Liver (tissue), 9 donors: ENCODE data around the gene PLPPR2. TPM values are rescaled to one million over a fixed set of nuclear protein-coding genes. Genes with fewer than 3 reads are reported as not detected.

Experiments used
- DNase-seq: peaks from one replicate; pipeline ENCODE4 v3.0.0-alpha.2; 2017; ENCODE audit warnings: low spot score
- H3K27ac ChIP-seq, 2 donors: one replicate each; pipeline ENCODE4 v1.7.0; 2013; ENCODE audit warnings: inconsistent platforms in 2 of 2, low read length in 2 of 2, control low read depth in 1 of 2, low read depth in 1 of 2, mild to moderate bottlenecking in 1 of 2
- H3K27me3 ChIP-seq, 4 donors: one replicate each; pipeline versions ENCODE4 v1.6.1 to v1.7.0; 2013; ENCODE audit warnings: low read length in 3 of 4, inconsistent platforms in 1 of 4, mild to moderate bottlenecking in 1 of 4, moderate library complexity in 1 of 4; ENCODE audit not compliant: control insufficient read depth in 4 of 4, insufficient read depth in 4 of 4
- H3K36me3 ChIP-seq, 4 donors: one replicate each; pipeline versions ENCODE4 v1.6.1 to v1.7.0; 2013; ENCODE audit warnings: low read length in 3 of 4, mild to moderate bottlenecking in 3 of 4, low read depth in 1 of 4, moderate library complexity in 1 of 4; ENCODE audit not compliant: control insufficient read depth in 4 of 4, insufficient read depth in 3 of 4
- H3K4me1 ChIP-seq, 4 donors: one replicate each; pipeline versions ENCODE4 v1.6.1 to v1.7.0; 2013; ENCODE audit warnings: low read length in 3 of 4, mild to moderate bottlenecking in 3 of 4, moderate library complexity in 1 of 4; ENCODE audit not compliant: control insufficient read depth in 4 of 4, insufficient read depth in 4 of 4
- H3K4me3 ChIP-seq, 3 donors: one replicate each; pipeline versions ENCODE4 v1.6.1 to v1.7.0; 2013; ENCODE audit warnings: low read length in 3 of 3, control low read depth in 1 of 3, low read depth in 1 of 3, mild to moderate bottlenecking in 1 of 3
- H3K9ac ChIP-seq, 2 donors: one replicate each; pipeline ENCODE4 v1.7.0; 2013; ENCODE audit warnings: low read length in 2 of 2, mild to moderate bottlenecking in 2 of 2, moderate library complexity in 2 of 2, control low read depth in 1 of 2, low read depth in 1 of 2
- H3K9me3 ChIP-seq, 4 donors: one replicate each; pipeline versions ENCODE4 v1.6.1 to v1.7.0; 2013; ENCODE audit warnings: low read length in 3 of 4; ENCODE audit not compliant: control insufficient read depth in 4 of 4
- FOXA1 ChIP-seq: IDR thresholded peaks from 2 replicates; pipeline ENCODE4 v1.6.1; 2016; ENCODE audit warnings: antibody characterized with exemption
- FOXA2 ChIP-seq: IDR thresholded peaks from 2 replicates; pipeline ENCODE4 v1.6.1; 2016; ENCODE audit warnings: antibody characterized with exemption
- NR2F2 ChIP-seq: IDR thresholded peaks from 2 replicates; pipeline ENCODE4 v1.6.1; 2016; ENCODE audit warnings: antibody characterized with exemption
- RAD21 ChIP-seq, 2 donors: IDR thresholded peaks; 2 replicates each; pipeline ENCODE4 v1.6.1; 2016; ENCODE audit warnings: antibody characterized with exemption in 2 of 2, mild to moderate bottlenecking in 2 of 2
- RXRA ChIP-seq, 2 donors: IDR thresholded peaks; 2 replicates each; pipeline ENCODE4 v1.6.1; 2017 to 2018; ENCODE audit warnings: antibody characterized with exemption in 2 of 2, mild to moderate bottlenecking in 1 of 2
- SP1 ChIP-seq: IDR thresholded peaks from 2 replicates; pipeline ENCODE4 v1.6.1; 2018; ENCODE audit warnings: antibody characterized with exemption, mild to moderate bottlenecking
- TAF1 ChIP-seq: conservative IDR thresholded peaks from 2 replicates; pipeline ENCODE4 v1.6.1; 2016; ENCODE audit warnings: antibody characterized with exemption, mild to moderate bottlenecking
- YY1 ChIP-seq: IDR thresholded peaks from 2 replicates; pipeline ENCODE4 v1.6.1; 2016; ENCODE audit warnings: antibody characterized with exemption, mild to moderate bottlenecking
- WGBS: extraction: QIAGEN DNeasy Blood & Tissue Kit; methylation state at CpG from one replicate; pipeline ENCODE4 v1.1.7; 2013; 5-methylcytosine and 5-hydroxymethylcytosine counted together
- polyA plus RNA-seq, 2 donors: library from polyadenylated mRNA; stranded (reverse) in 1 of 2; unstranded in 1 of 2; fragments of 200-250 nt in 1 of 2; fragments of >200 nt in 1 of 2; fragmentation: Nextera tagmentation in 1 of 2; extraction: Ambion mirVana in 1 of 2; gene quantifications; one replicate each; pipeline versions ENCODE4 v1.2.1 to v1.2.3, GENCODE V29; 2013 to 2015
- total RNA-seq, 2 donors: library from RNA; depleted of rRNA; stranded (reverse); fragments of >200 nt; gene quantifications; one replicate each; pipeline ENCODE4 v1.2.3, GENCODE V29; 2014
- TF ChIP-seq, protein P1 (sequence below): fragments of 150-350 bp; IDR thresholded peaks from 2 replicates; pipeline ENCODE4 v1.5.1; 2017; ENCODE audit warnings: improper control_type of control experiment, low read depth, low read length; ENCODE audit not compliant: missing input control
- TF ChIP-seq, protein P2 (sequence below): IDR thresholded peaks from 2 replicates; pipeline ENCODE4 v1.6.1; 2016; ENCODE audit warnings: antibody characterized with exemption, mild to moderate bottlenecking
- TF ChIP-seq, protein P3 (sequence below): IDR thresholded peaks from 2 replicates; pipeline ENCODE4 v1.6.1; 2016; ENCODE audit warnings: antibody characterized with exemption
- TF ChIP-seq, protein P4 (sequence below): IDR thresholded peaks from 2 replicates; pipeline ENCODE4 v1.6.1; 2016; ENCODE audit warnings: antibody characterized with exemption
- donor health status: healthy.
- donor health status: healthy.
- donor health status: healthy.
- donor health status: healthy.
- donor health status: healthy.

Gene PLPPR2
- total and polyA plus RNA-seq, 4 donors: 1.3 to 12.6 (median 7.3) TPM

DNA sequence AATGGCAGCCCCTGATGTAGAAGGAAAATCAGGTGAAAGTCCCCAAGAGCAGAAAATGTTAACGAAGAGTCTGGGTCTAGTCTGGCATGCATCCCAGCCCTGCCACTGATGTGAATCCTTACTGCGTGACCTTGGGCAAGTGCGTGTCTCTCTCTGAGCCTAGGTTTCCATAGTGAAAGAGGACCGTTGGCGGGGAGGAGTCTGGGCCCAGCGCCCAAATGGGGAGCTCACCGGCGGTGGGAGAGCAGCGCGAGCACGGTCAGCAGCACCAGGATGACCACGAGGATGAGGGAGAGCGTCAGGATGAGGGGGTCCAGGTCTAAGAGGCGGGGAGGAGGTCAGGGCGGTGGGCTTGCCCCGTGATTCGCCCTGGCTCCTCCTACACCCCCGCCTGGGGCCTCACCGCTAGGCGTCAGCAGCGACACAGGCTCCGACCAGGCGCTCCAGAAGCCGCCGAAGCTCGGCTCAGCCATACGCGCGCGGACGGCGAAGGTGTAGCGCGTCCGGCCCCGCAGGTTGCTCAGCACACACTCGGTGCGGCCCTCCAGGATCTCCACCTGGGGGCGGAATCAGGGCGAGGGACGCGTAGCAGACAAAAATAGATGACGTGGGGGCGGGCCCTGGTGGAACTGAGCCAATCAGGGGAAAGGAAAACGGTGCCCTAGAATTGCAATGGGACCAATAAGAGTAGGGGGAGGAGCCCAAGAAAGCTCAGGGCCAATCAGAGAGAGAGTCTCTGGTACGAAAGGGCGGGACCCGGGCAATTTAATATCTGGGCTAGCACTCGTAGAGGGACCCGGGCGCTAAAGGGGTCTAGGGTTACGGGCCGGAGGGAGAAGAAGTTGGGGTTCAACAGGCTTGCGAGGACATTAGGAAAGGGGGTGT, 25.7 kb downstream of the PLPPR2 start:
- Histone ChIP-seq H3K9ac (peak overlapping the region in 1 of 2 donors; percentile 70), H3K27me3 (no peaks in the 10 kb centered on the region), H3K36me3 (no peaks in the 10 kb centered on the region), H3K4me1 (peaks cover 8 to 54% (median 29%) of the 10 kb centered on the region in 4 donors), H3K4me3 (peak overlapping the region; percentile 47 to 60 (median 51)), H3K9me3 (no peaks in the 10 kb centered on the region), H3K27ac (peak overlapping the region; percentile 74 to 83)
- peak; percentile 91 for DNase-seq
- 3% methylated on average over 54 of the region's 54 CpGs for WGBS
- TF ChIP-seq, protein P1, sequence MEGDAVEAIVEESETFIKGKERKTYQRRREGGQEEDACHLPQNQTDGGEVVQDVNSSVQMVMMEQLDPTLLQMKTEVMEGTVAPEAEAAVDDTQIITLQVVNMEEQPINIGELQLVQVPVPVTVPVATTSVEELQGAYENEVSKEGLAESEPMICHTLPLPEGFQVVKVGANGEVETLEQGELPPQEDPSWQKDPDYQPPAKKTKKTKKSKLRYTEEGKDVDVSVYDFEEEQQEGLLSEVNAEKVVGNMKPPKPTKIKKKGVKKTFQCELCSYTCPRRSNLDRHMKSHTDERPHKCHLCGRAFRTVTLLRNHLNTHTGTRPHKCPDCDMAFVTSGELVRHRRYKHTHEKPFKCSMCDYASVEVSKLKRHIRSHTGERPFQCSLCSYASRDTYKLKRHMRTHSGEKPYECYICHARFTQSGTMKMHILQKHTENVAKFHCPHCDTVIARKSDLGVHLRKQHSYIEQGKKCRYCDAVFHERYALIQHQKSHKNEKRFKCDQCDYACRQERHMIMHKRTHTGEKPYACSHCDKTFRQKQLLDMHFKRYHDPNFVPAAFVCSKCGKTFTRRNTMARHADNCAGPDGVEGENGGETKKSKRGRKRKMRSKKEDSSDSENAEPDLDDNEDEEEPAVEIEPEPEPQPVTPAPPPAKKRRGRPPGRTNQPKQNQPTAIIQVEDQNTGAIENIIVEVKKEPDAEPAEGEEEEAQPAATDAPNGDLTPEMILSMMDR: peak; percentile 50
- TF ChIP-seq YY1 (peak; percentile 59), FOXA1 (peak; percentile 9), TAF1 (no peak), RAD21 (IDR thresholded peaks at IDR 0.05) (peak; percentile 70 to 71), FOXA2 (no peak), NR2F2 (peak; percentile 64), RXRA (IDR thresholded peaks at IDR 0.05) (peak in 1 of 2 donors; percentile 7), SP1 (peak; percentile 72)
- TF ChIP-seq, protein P2, sequence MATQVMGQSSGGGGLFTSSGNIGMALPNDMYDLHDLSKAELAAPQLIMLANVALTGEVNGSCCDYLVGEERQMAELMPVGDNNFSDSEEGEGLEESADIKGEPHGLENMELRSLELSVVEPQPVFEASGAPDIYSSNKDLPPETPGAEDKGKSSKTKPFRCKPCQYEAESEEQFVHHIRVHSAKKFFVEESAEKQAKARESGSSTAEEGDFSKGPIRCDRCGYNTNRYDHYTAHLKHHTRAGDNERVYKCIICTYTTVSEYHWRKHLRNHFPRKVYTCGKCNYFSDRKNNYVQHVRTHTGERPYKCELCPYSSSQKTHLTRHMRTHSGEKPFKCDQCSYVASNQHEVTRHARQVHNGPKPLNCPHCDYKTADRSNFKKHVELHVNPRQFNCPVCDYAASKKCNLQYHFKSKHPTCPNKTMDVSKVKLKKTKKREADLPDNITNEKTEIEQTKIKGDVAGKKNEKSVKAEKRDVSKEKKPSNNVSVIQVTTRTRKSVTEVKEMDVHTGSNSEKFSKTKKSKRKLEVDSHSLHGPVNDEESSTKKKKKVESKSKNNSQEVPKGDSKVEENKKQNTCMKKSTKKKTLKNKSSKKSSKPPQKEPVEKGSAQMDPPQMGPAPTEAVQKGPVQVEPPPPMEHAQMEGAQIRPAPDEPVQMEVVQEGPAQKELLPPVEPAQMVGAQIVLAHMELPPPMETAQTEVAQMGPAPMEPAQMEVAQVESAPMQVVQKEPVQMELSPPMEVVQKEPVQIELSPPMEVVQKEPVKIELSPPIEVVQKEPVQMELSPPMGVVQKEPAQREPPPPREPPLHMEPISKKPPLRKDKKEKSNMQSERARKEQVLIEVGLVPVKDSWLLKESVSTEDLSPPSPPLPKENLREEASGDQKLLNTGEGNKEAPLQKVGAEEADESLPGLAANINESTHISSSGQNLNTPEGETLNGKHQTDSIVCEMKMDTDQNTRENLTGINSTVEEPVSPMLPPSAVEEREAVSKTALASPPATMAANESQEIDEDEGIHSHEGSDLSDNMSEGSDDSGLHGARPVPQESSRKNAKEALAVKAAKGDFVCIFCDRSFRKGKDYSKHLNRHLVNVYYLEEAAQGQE: peak; percentile 86
- TF ChIP-seq, protein P3, sequence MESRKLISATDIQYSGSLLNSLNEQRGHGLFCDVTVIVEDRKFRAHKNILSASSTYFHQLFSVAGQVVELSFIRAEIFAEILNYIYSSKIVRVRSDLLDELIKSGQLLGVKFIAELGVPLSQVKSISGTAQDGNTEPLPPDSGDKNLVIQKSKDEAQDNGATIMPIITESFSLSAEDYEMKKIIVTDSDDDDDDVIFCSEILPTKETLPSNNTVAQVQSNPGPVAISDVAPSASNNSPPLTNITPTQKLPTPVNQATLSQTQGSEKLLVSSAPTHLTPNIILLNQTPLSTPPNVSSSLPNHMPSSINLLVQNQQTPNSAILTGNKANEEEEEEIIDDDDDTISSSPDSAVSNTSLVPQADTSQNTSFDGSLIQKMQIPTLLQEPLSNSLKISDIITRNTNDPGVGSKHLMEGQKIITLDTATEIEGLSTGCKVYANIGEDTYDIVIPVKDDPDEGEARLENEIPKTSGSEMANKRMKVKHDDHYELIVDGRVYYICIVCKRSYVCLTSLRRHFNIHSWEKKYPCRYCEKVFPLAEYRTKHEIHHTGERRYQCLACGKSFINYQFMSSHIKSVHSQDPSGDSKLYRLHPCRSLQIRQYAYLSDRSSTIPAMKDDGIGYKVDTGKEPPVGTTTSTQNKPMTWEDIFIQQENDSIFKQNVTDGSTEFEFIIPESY: no peak
- TF ChIP-seq, protein P4, sequence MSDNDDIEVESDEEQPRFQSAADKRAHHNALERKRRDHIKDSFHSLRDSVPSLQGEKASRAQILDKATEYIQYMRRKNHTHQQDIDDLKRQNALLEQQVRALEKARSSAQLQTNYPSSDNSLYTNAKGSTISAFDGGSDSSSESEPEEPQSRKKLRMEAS: no peak
